Psoas muscle (tissue), 8 donors: ENCODE results near the gene PIEZO1. TPM values are rescaled to one million over a fixed set of nuclear protein-coding genes. Genes with fewer than 3 reads are reported as not detected.

Source experiments
- ATAC-seq, 4 donors: fragments of 200-7000 bp; cut with Tn5 transposase; one replicate each; pipeline ENCODE4 v1.9.1; 2020; ENCODE audit warnings: moderate library complexity in 3 of 4, mild to moderate bottlenecking in 2 of 4
- DNase-seq, 2 donors: peaks; one replicate each; pipeline ENCODE4 v3.0.0-alpha.2; 2020
- H3K27ac ChIP-seq: fragments of 200-600 bp; one replicate; pipeline ENCODE4 v1.8.0; 2022
- H3K27me3 ChIP-seq, 3 donors: fragments of 200-600 bp in 1 of 3; one replicate each; pipeline versions ENCODE4 v1.6.1 to v1.8.0; 2013 to 2022; ENCODE audit warnings: low read length in 2 of 3, mild to moderate bottlenecking in 2 of 3, moderate library complexity in 1 of 3; ENCODE audit not compliant: insufficient read depth in 3 of 3
- H3K36me3 ChIP-seq, 2 donors: fragments of 200-600 bp in 1 of 2; one replicate each; pipeline versions ENCODE4 v1.6.1 to v1.8.0; 2013 to 2022; ENCODE audit warnings: low read depth in 1 of 2, mild to moderate bottlenecking in 1 of 2, moderate library complexity in 1 of 2; ENCODE audit not compliant: insufficient read depth in 1 of 2
- H3K4me1 ChIP-seq: fragments of 200-600 bp; one replicate; pipeline ENCODE4 v1.8.0; 2022
- H3K4me3 ChIP-seq: fragments of 200-600 bp; one replicate; pipeline ENCODE4 v1.8.0; 2022; ENCODE audit warnings: mild to moderate bottlenecking
- H3K9me3 ChIP-seq: fragments of 200-600 bp; one replicate; pipeline ENCODE4 v1.8.0; 2022
- WGBS, 3 donors: extraction: QIAGEN DNeasy Blood & Tissue Kit; methylation state at CpG; one replicate each; pipeline versions ENCODE4 v1.1.6 to v1.1.7; 2013; 5-methylcytosine and 5-hydroxymethylcytosine counted together
- intact Hi-C, 2 donors: fragments of 100-400 bp; cut with DNase I; formaldehyde crosslinking; loops; one replicate each; pipeline versions ENCODE4 v1.11.0 to v1.14.2; 2022
- polyA plus RNA-seq, 3 donors: library from polyadenylated mRNA; stranded (reverse); fragments of 200-250 nt; gene quantifications; one replicate each; pipeline ENCODE4 v1.2.3, GENCODE V29; 2013
- total RNA-seq, 4 donors: library from RNA; stranded (reverse); fragmentation: NEBNext Ultra II Directional in 2 of 4; extraction: Animal tissue kit (Norgen Biotek cat#: 25700) in 2 of 4; gene quantifications; one replicate each; pipeline versions ENCODE4 v1.2.1 to v1.2.4, GENCODE V29; 2021 to 2023
- TF ChIP-seq, protein P1 (sequence below): fragments of 200-600 bp; IDR thresholded peaks from one replicate; pipeline ENCODE4 v1.8.0; 2022; ENCODE audit warnings: antibody characterized with exemption
- donor health status: healthy with polysubstance abuse.
- donor health status: DM: no; HTN: no; CAD: no; lungs with moderate emphysema.
- donor health status: Bipolar disorder and iron deficiency.
- donor health status: healthy.
- donor health status: DM: yes; HTN: yes; CAD: no.
- donor health status: DM: no; HTN: no; CAD: no.
- donor health status: DM: no; HTN: no; CAD: no.
- donor health status: DM: yes; HTN: yes; CAD: no.

PIEZO1 gene
- total and polyA plus RNA-seq, 7 donors, result 7.2 to 26.8 (median 10.2) TPM

DNA sequence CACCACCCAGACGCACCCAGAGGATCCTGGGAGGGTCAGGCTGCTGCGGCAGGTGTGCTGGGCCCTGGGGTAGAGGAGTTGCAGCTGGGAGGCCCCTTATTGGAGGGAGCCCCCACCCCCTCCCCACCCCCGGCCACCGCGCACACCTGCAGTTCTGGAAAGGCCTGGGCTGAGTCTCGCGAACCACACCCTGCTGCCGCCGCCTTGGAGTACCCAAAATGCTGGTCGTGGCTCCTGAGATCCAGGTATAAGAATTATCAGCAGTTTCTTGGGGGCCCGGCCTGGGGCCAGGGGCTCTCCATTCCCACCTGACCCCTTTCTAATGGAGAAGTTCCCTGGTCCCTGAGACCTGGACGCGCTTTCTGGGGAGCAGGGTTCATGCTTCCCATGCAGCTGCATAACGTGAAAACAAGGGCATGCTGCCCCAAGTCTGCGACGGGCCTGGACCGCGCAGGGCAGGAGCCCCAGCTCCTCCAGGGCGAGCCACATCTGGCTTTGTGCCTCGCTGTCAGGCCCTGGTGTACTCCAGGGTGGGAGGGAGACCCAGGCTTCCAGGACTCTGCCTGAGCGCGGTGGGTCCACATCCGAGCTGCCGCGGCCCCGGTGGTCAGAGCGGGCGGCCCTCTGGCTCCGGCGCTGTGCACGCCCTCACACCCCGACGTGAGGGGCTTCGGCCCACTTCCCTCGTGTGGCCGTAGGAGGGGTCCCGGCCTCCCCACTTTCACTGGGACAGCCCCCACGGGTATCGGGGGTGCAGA is 91.4 kb downstream of the PIEZO1 start:
- DNase-seq (no peak), ATAC-seq (no peak)
- TF ChIP-seq, protein P1, sequence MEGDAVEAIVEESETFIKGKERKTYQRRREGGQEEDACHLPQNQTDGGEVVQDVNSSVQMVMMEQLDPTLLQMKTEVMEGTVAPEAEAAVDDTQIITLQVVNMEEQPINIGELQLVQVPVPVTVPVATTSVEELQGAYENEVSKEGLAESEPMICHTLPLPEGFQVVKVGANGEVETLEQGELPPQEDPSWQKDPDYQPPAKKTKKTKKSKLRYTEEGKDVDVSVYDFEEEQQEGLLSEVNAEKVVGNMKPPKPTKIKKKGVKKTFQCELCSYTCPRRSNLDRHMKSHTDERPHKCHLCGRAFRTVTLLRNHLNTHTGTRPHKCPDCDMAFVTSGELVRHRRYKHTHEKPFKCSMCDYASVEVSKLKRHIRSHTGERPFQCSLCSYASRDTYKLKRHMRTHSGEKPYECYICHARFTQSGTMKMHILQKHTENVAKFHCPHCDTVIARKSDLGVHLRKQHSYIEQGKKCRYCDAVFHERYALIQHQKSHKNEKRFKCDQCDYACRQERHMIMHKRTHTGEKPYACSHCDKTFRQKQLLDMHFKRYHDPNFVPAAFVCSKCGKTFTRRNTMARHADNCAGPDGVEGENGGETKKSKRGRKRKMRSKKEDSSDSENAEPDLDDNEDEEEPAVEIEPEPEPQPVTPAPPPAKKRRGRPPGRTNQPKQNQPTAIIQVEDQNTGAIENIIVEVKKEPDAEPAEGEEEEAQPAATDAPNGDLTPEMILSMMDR, result no peak
- intact Hi-C loops, result no loop called here
- Histone ChIP-seq H3K27me3 (no peaks in the 10 kb centered on the region), H3K36me3 (peaks cover 3 to 27% of the 10 kb centered on the region in 2 donors), H3K4me1 (peaks cover 16% of the 10 kb centered on the region), H3K4me3 (no peak overlapping the region), H3K9me3 (no peaks in the 10 kb centered on the region), H3K27ac (no peak overlapping the region)
- 90 to 93% (median 92%) methylated on average over 32 to 39 of the region's 39 CpGs for WGBS, 3 donors

DNA sequence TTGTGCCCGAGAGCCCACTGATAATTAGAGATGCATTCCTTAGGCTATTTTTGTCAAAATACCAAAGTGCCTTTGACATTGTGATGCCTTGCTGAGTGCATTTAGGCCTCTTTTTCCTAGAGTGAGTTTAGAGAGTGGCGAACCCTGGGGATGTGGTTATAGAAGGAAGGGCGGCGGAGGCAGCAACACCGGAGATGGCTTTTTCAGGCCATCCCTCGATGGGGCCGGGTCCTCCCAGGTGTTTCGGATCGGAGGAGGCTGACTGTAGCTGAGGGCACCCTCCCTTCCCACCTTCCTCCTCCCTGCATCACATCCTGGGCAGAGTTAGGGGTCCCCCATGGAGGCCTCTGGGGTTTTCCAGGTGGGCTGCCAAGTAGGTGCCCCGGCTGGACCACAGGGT is 92.2 kb downstream of the PIEZO1 start:
- Histone ChIP-seq H3K36me3 (peaks cover 3 to 19% of the 10 kb centered on the region in 2 donors), H3K9me3 (no peaks in the 10 kb centered on the region), H3K27ac (no peak overlapping the region), H3K4me3 (no peak overlapping the region), H3K27me3 (no peaks in the 10 kb centered on the region), H3K4me1 (peaks cover 23% of the 10 kb centered on the region)
- no peak for ATAC-seq
- 74 to 90% (median 85%) methylated on average over 10 of the region's 10 CpGs for WGBS, 3 donors
- intact Hi-C loops, result no loop called here
- TF ChIP-seq, protein P1, result no peak
- no peak for DNase-seq

DNA sequence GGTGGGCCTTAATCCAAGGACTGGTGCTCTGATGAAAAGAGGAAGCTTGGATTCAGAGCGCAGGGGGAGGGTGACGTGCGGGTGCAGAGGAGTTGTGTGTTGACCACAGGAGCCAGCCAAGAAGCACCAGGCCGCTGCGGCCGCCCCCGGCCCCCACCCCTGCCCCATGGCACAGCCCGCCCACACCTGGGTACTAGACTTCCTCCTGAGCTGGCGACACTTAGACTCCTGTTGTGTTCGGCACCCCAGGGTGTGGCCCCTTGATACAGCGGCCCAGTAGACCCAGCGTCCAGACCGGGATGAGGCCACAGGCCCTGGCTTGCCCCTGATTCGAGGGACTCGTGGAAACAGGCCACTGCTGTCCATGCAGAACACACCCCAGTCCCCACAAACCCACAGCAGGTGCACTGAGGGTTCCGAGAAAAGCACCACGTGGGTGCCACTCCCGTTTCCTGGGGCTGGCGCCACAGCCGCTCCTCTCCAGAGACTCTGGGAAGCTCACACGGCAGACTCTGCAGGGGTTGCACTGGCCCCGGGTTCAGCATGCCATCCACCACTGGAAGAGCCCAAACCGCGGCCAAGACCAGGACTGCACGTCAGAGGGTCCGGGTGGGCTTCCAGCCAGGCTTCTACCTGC is 93.0 kb downstream of the PIEZO1 start:
- H3K27me3 ChIP-seq, result no peaks in the 10 kb centered on the region
- H3K36me3 ChIP-seq, result peaks cover 0 to 11% of the 10 kb centered on the region in 2 donors
- ATAC-seq (no peak), DNase-seq (no peak)
- no peak overlapping the region for H3K27ac ChIP-seq
- WGBS, 3 donors, result 77 to 84% (median 78%) methylated on average over 25 to 26 of the region's 26 CpGs
- no peak overlapping the region for H3K4me3 ChIP-seq
- peaks cover 30% of the 10 kb centered on the region for H3K4me1 ChIP-seq
- no peaks in the 10 kb centered on the region for H3K9me3 ChIP-seq
- intact Hi-C loops, result no loop called here
- TF ChIP-seq, protein P1, result no peak

DNA sequence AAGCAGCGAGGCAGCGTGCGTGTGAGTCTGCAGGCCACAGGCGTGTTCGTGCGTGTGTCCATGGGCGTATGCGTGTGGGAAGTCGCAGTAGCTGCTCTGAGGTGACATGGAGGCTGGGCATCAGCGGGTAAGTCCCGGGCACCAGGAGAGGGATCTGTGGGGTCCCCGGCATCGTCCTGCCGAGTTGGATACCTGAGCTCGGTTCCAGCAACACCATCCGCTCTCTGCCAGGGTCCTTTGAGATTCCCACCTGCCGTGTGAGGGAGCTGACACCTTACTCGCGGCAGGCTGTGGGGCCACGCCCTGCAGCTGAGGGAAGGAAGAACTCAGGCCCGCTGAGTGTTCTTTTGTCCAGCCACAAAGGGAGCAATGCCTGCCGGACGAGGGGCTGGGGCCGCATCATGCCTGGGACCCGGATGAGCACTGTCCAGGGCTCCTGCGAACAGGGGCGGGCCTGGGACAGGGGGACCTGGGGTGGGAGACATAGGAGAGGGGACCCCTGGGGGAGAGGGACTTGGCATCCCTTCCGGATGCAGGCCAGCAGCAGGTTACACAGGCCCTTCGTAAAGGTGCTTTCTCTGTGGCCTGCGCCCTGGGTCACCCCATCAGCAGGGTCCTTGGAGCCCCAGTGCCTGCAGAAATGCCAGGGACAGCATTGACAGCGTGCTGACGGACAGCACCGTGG is 93.7 kb downstream of the PIEZO1 start:
- DNase-seq (no peak), ATAC-seq (no peak)
- Histone ChIP-seq H3K4me3 (no peak overlapping the region), H3K27ac (no peak overlapping the region), H3K36me3 (peaks cover 0 to 4% of the 10 kb centered on the region in 2 donors), H3K9me3 (no peaks in the 10 kb centered on the region), H3K4me1 (peaks cover 36% of the 10 kb centered on the region), H3K27me3 (no peaks in the 10 kb centered on the region)
- TF ChIP-seq, protein P1, result no peak
- 86 to 90% (median 89%) methylated on average over 33 of the region's 33 CpGs for WGBS, 3 donors
- intact Hi-C loops, result no loop called here
